ENCODE results near the gene FLYWCH2.
"Not testable (repeated sequence)": the region's sequence is repeated elsewhere in the genome, so short reads cannot be mapped to it uniquely, and the experiment has no call there.

FLYWCH2 gene

GRCh38 chr16:2924901-2925755, 42.1 kb downstream of the FLYWCH2 start:
- TF ChIP-seq CTCF (IDR thresholded peaks at IDR 0.05; ENCODE audit: control insufficient read depth, insufficient read depth, low read depth, low read length, missing control alignments) = no peak
- H3K4me3 ChIP-seq (ENCODE audit: control insufficient read depth, low read depth, low read length) = no peak overlapping the region
- no peak for DNase-seq (ENCODE audit: low read depth)

DNA sequence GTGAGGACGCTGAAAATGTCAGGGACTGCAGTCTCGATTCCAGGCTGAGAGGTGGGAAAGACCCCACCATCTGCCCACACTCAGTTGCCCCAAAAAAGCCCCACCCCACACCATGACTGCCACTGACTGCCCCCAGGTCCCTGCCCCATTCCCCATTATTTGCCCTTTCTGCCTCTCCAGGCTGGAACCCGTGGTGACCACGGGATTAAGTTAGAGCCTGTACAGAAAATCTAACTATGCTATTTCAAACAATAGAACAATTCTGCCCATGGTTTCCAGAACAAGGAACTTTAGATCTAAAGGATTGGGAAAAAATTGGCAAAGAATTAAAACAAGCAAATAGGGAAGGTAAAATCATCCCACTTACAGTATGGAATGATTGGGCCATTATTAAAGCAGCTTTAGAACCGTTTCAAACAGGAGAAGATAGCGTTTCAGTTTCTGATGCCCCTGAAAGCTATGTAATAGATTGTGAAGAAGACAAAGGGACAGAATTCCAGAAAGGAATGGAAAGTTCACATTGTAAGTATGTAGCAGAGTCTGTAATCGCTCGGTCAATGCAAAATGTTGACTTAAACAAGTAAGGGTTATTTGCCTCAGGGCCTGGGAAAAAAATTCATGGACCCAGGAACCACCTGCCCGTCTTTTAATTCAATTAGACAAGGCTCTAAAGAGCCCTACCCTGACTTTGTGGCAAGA, 43.1 kb downstream of the FLYWCH2 start:
- TF ChIP-seq CTCF (IDR thresholded peaks at IDR 0.05; ENCODE audit: control insufficient read depth, insufficient read depth, low read depth, low read length, missing control alignments) = no peak
- no peak for DNase-seq (ENCODE audit: low read depth)
- no peak overlapping the region for H3K4me3 ChIP-seq (ENCODE audit: control insufficient read depth, low read depth, low read length)

DNA sequence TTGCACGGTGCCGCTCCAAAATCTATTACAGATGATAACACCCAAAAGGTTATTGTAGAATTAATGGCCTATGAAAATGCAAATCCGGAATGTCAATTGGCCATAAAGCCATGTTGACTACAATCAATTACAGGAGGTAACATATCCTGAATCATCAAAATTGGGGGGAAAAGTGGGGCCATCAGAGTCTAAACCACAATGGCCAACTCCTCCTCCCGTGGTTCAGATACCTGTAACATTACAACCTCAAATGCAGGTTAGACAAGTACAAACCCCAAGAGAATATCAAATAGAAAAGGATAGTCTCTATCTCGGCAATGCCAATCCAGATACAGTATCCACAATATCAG, 43.6 kb downstream of the FLYWCH2 start:
- no peak for TF ChIP-seq CTCF (IDR thresholded peaks at IDR 0.05; ENCODE audit: control insufficient read depth, insufficient read depth, low read depth, low read length, missing control alignments)
- DNase-seq (ENCODE audit: low read depth) = no peak
- H3K4me3 ChIP-seq (ENCODE audit: control insufficient read depth, low read depth, low read length) = no peak overlapping the region

DNA sequence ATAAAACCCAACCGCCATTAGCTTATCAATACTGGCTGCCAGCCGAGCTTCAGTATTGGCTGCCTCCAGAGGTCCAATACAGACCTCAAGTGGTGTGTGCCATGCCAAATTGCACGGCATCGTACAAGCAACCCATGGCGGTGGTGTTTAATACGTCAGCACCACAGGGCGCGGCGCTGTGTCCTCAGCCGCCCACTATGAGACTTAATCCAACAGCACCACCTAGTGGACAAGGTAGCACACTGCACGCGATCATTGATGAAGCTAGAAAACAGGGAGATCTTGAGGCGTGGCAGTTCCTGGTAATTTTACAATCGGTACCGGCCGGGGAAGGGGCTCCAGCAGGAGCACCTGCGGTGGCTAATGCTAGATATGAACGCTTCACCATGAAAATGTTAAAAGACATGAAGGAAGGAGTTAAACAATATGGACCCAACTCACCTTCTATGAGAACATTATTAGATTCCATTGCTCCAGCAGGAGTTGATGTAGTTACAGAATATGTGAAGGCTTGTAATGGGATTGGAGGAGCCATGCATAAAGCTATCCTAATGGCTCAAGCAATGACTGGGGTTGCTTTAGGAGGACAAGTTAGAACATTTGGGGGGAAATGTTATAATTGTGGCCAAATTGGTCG, 44.1 kb downstream of the FLYWCH2 start:
- peak; percentile 89 for TF ChIP-seq CTCF (IDR thresholded peaks at IDR 0.05; ENCODE audit: control insufficient read depth, insufficient read depth, low read depth, low read length, missing control alignments)
- no peak overlapping the region for H3K4me3 ChIP-seq (ENCODE audit: control insufficient read depth, low read depth, low read length)

GRCh38 chr16:2928151-2928550, 45.1 kb downstream of the FLYWCH2 start:
- H3K4me3 ChIP-seq (ENCODE audit: control insufficient read depth, low read depth, low read length); DNase-seq (ENCODE audit: low read depth): not testable (repeated sequence)

More for the DNA sequence above, 44.1 kb downstream of the FLYWCH2 start:
- DNase-seq (ENCODE audit: low read depth) = peak; percentile 59

DNA sequence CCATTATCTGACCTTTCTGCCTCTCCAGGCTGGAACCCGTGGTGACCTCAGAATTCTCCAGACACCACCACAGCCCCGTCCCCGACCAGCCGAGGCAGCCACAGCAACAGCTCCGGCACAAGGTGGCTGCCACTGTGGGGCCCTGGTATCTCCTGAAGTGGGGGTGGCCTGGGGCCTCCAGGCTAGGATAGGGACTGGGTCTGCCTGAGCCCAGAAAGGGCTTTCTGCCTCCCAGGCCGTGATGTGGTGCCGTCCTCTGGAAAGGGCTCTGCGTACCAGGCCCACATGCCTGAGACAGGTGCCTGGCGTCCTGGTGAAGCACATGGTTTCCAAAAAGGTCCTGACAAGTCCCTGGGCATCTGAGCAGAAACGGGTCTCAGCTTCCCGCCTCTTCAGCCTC, 45.8 kb downstream of the FLYWCH2 start:
- no peak for TF ChIP-seq CTCF (IDR thresholded peaks at IDR 0.05; ENCODE audit: control insufficient read depth, insufficient read depth, low read depth, low read length, missing control alignments)
- no peak for DNase-seq (ENCODE audit: low read depth)
- H3K4me3 ChIP-seq (ENCODE audit: control insufficient read depth, low read depth, low read length) = no peak overlapping the region

- no peak for DNase-seq (ENCODE audit: low read depth)
These were observed 46.7 kb downstream of the FLYWCH2 start for GRCh38 chr16:2929693-2930092.

More at GRCh38 chr16:2929693-2930092, 46.7 kb downstream of the FLYWCH2 start:
- no peak overlapping the region for H3K4me3 ChIP-seq (ENCODE audit: control insufficient read depth, low read depth, low read length)
- no peak for TF ChIP-seq CTCF (IDR thresholded peaks at IDR 0.05; ENCODE audit: control insufficient read depth, insufficient read depth, low read depth, low read length, missing control alignments)

Measured in AG09309 (cell line).